Pancreas (tissue), 10 donors: Measurements from ENCODE around the gene ZNF571. TPM values are rescaled to one million over a fixed set of nuclear protein-coding genes. Genes with fewer than 3 reads are reported as not detected.

Source experiments
- ATAC-seq, 4 donors: fragments of 200-7000 bp; cut with Tn5 transposase; one replicate each; pipeline versions ENCODE4 v1.8.0 to v1.9.1; 2020; ENCODE audit warnings: mild to moderate bottlenecking in 4 of 4, moderate library complexity in 4 of 4
- DNase-seq, 6 donors: peaks; one replicate each; pipeline ENCODE4 v3.0.0-alpha.2; 2020
- FAIRE-seq: peaks from 2 replicates; lab custom pipeline; 2012; peaks lifted over from hg19 to GRCh38; lab: Jason Lieb, UNC
- H3K27ac ChIP-seq, 4 donors: fragments of 200-600 bp; sonication (generic); 1 replicate in 3 of 4; 2 replicates in 1 of 4; pipeline versions ENCODE4 v1.5.0 to v1.8.0; 2020
- H3K27me3 ChIP-seq, 4 donors: fragments of 200-600 bp; one replicate each; pipeline ENCODE4 v1.8.0; 2021
- H3K36me3 ChIP-seq, 3 donors: fragments of 200-600 bp; sonication (generic) in 1 of 3; one replicate each; pipeline versions ENCODE4 v1.5.0 to v1.8.0; 2020 to 2021
- H3K4me1 ChIP-seq, 3 donors: fragments of 200-600 bp; one replicate each; pipeline ENCODE4 v1.8.0; 2021
- H3K4me3 ChIP-seq, 4 donors: fragments of 200-600 bp; sonication (generic) in 2 of 4; one replicate each; pipeline versions ENCODE4 v1.5.0 to v1.8.0; 2020 to 2021
- H3K9me3 ChIP-seq, 4 donors: fragments of 200-600 bp; one replicate each; pipeline ENCODE4 v1.8.0; 2021
- CTCF ChIP-seq, 4 donors: fragments of 200-600 bp; sonication (generic) in 3 of 4; IDR thresholded peaks; one replicate each; pipeline versions ENCODE4 v1.5.0 to v1.8.0; 2021; ENCODE audit warnings: antibody characterized with exemption in 4 of 4
- WGBS, 2 donors: extraction: QIAGEN DNeasy Blood & Tissue Kit; methylation state at CpG; one replicate each; pipeline ENCODE4 v1.1.7; 2013; 5-methylcytosine and 5-hydroxymethylcytosine counted together
- intact Hi-C, 3 donors: fragments of 100-400 bp; cut with DNase I; formaldehyde crosslinking; loops; one replicate each; pipeline versions ENCODE4 v1.11.1 to v1.14.2; 2022
- polyA plus RNA-seq, 2 donors: library from polyadenylated mRNA; stranded (reverse); fragments of 200-250 nt; gene quantifications; one replicate each; pipeline ENCODE4 v1.2.3, GENCODE V29; 2013
- total RNA-seq, 6 donors: library from RNA; stranded (reverse); fragmentation: NEBNext Ultra II Directional in 4 of 6; extraction: Animal tissue kit (Norgen Biotek cat#: 25700) in 4 of 6; gene quantifications; one replicate each; pipeline versions ENCODE4 v1.2.1 to v1.2.4, GENCODE V29; 2021 to 2023
- donor health status: healthy with polysubstance abuse.
- donor health status: DM: no; HTN: no; CAD: no; lungs with moderate emphysema.
- donor health status: DM: no; HTN: no; CAD: no.
- donor health status: control.
- donor health status: control.
- donor health status: Bipolar disorder and iron deficiency.
- donor health status: DM: yes; HTN: yes; CAD: no.
- donor health status: DM: no; HTN: no; CAD: no.
- donor health status: DM: no; HTN: no; CAD: no.
- donor health status: DM: yes; HTN: yes; CAD: no.

Gene ZNF571
- total and polyA plus RNA-seq, 8 donors = 1.1 to 4.3 (median 2.2) TPM

- H3K36me3 ChIP-seq = no peaks in the 10 kb centered on the region
- peaks cover 0 to 17% (median 0%) of the 10 kb centered on the region in 4 donors for H3K9me3 ChIP-seq
- no peak for TF ChIP-seq CTCF (IDR thresholded peaks at IDR 0.05)
- FAIRE-seq (no peak), DNase-seq (peak in 1 of 6 donors; percentile 34), ATAC-seq (peak in 1 of 4 donors; percentile 36)
- 4 to 5% methylated on average over 64 to 65 of the region's 65 CpGs for WGBS, 2 donors
- intact Hi-C loops = no loop called here
- no peak overlapping the region for H3K27ac ChIP-seq
- peak overlapping the region in 1 of 4 donors; percentile 17 for H3K4me3 ChIP-seq
- H3K4me1 ChIP-seq = no peaks in the 10 kb centered on the region
- H3K27me3 ChIP-seq = no peaks in the 10 kb centered on the region
These were observed 43.2 kb downstream of the ZNF571 start for GRCh38 chr19:37551129-37551993.

GRCh38 chr19:37537391-37537947 lies 57.1 kb downstream of the ZNF571 start:
- no peak for DNase-seq
- FAIRE-seq = no peak
- Histone ChIP-seq H3K4me3 (no peak overlapping the region), H3K27me3 (no peaks in the 10 kb centered on the region), H3K9me3 (peaks cover 0 to 6% (median 1%) of the 10 kb centered on the region in 4 donors), H3K27ac (no peak overlapping the region), H3K4me1 (no peaks in the 10 kb centered on the region), H3K36me3 (peaks cover 0 to 37% (median 35%) of the 10 kb centered on the region in 3 donors)
- intact Hi-C loops = no loop called here
- WGBS, 2 donors = 95% methylated on average over 7 of the region's 7 CpGs
- TF ChIP-seq CTCF (IDR thresholded peaks at IDR 0.05) = no peak
- no peak for ATAC-seq

DNA sequence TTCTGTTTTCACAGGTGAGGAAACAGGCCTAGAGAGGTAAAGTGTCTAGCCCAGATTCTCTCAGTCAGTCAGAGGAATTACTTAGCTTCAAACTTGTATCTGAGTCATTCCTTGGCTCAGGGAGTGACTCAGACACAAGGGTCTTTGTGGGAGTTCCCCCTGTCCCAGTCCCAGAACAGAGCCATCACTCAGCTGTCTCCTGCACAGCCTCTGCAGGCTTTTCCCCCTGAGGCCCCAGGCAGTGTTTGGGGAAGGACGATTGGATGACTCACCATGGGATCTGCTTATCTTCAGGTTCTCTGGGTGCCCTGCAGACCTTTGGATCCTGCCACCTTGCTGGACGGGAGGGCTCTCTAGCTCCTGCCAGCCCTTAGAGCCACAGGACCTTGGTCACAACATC lies 74.7 kb downstream of the ZNF571 start:
- no peak for TF ChIP-seq CTCF (IDR thresholded peaks at IDR 0.05)
- FAIRE-seq (no peak), DNase-seq (no peak), ATAC-seq (no peak)
- WGBS, 2 donors = 47 to 64% methylated on average over 2 of the region's 2 CpGs
- Histone ChIP-seq H3K36me3 (peaks cover 0 to 23% (median 0%) of the 10 kb centered on the region in 3 donors), H3K4me1 (no peaks in the 10 kb centered on the region), H3K4me3 (no peak overlapping the region), H3K27ac (no peak overlapping the region), H3K27me3 (no peaks in the 10 kb centered on the region), H3K9me3 (no peaks in the 10 kb centered on the region)
- intact Hi-C loops = no loop called here

Other genes with a start within 250 kb of the ZNF571 start
- gene ZNF527, start 223.7 kb downstream of the ZNF571 start, total RNA-seq = 1 to 10 TPM; 1.0 to 5.1 (median 2.6) TPM
- 1 to 10 TPM; 2.5 to 3.2 TPM for gene ZNF527, start 223.7 kb downstream of the ZNF571 start, polyA plus RNA-seq
- 1 to 10 TPM; 1.0 to 2.9 (median 1.7) TPM for gene ZNF569, start 127.3 kb downstream of the ZNF571 start, total RNA-seq
- gene ZNF569, start 127.3 kb downstream of the ZNF571 start, polyA plus RNA-seq = 1 to 10 TPM; 1.5 to 2.2 TPM
- 1 to 10 TPM; 1.5 to 4.1 (median 2.3) TPM for gene ZNF570, start 125.4 kb downstream of the ZNF571 start, total RNA-seq
- 1 to 10 TPM in 1 of 2 donors, under 1 TPM in 1; 0.76 to 2.1 TPM for gene ZNF570, start 125.4 kb downstream of the ZNF571 start, polyA plus RNA-seq
- gene ZNF793, start 87.9 kb downstream of the ZNF571 start, total RNA-seq = 1 to 10 TPM; 1.3 to 2.8 (median 1.8) TPM
- 1 to 10 TPM; 2.7 to 3.6 TPM for gene ZNF793, start 87.9 kb downstream of the ZNF571 start, polyA plus RNA-seq
- gene ZNF540, start 84 bp upstream of the ZNF571 start, total RNA-seq = 1 to 10 TPM in 5 of 6 donors, under 1 TPM in 1; 0.85 to 3.1 (median 2.2) TPM
- gene ZNF540, start 84 bp upstream of the ZNF571 start, polyA plus RNA-seq = 1 to 10 TPM; 3.1 to 5.5 TPM
- gene ZFP30, start 60.7 kb upstream of the ZNF571 start, total RNA-seq = 1 to 10 TPM; 2.6 to 8.2 (median 3.9) TPM
- gene ZFP30, start 60.7 kb upstream of the ZNF571 start, polyA plus RNA-seq = 1 to 10 TPM; 2.9 to 3.0 TPM
- 1 to 10 TPM; 2.1 to 7.6 (median 3.2) TPM for gene ZNF607, start 125.0 kb upstream of the ZNF571 start, total RNA-seq
- gene ZNF607, start 125.0 kb upstream of the ZNF571 start, polyA plus RNA-seq = 1 to 10 TPM; 2.3 to 4.8 TPM
- gene ZNF573, start 184.8 kb upstream of the ZNF571 start, total RNA-seq = 10 to 100 TPM in 1 of 6 donors, 1 to 10 TPM in 5; 4.1 to 10.2 (median 5.4) TPM
- gene ZNF573, start 184.8 kb upstream of the ZNF571 start, polyA plus RNA-seq = 1 to 10 TPM; 1.1 to 1.6 TPM